Astrocyte (in vitro differentiated cells and primary cell): Measurements from ENCODE around the gene CD276. TPM values are rescaled to one million over a fixed set of nuclear protein-coding genes. Genes with fewer than 3 reads are reported as not detected.

Experiments
- DNase-seq: peaks from one replicate; pipeline ENCODE4 v3.0.0-alpha.2; 2010; ENCODE audit warnings: low read depth
- FAIRE-seq: peaks from 2 replicates; lab custom pipeline; 2011; peaks lifted over from hg19 to GRCh38; lab: Jason Lieb, UNC
- H2AFZ ChIP-seq: 2 replicates; pipeline ENCODE4 v1.6.0; 2012; ENCODE audit warnings: low read depth, low read length, inconsistent platforms
- H3K27ac ChIP-seq: 2 replicates; pipeline ENCODE4 v1.5.1; 2011; ENCODE audit warnings: low read depth, low read length, inconsistent platforms
- H3K27me3 ChIP-seq: 2 replicates; pipeline ENCODE4 v1.6.0; 2011; ENCODE audit warnings: low read length, inconsistent platforms; ENCODE audit not compliant: insufficient read depth
- H3K36me3 ChIP-seq: 2 replicates; pipeline ENCODE4 v1.5.1; 2011; ENCODE audit warnings: low read length, inconsistent platforms; ENCODE audit not compliant: insufficient read depth
- H3K4me1 ChIP-seq: 2 replicates; pipeline ENCODE4 v1.5.1; 2011; ENCODE audit warnings: low read length, inconsistent platforms; ENCODE audit not compliant: insufficient read depth
- H3K4me2 ChIP-seq: 2 replicates; pipeline ENCODE4 v1.6.0; 2012; ENCODE audit warnings: low read length, inconsistent platforms
- H3K4me3 ChIP-seq: 2 replicates; pipeline ENCODE4 v1.5.1; 2011; ENCODE audit warnings: low read depth, mild to moderate bottlenecking, low read length, inconsistent platforms; ENCODE audit not compliant: insufficient read depth
- H3K79me2 ChIP-seq: 2 replicates; pipeline ENCODE4 v1.6.0; 2012; ENCODE audit warnings: mild to moderate bottlenecking, low read length, inconsistent platforms; ENCODE audit not compliant: insufficient read depth
- H3K9ac ChIP-seq: 2 replicates; pipeline ENCODE4 v1.6.0; 2012; ENCODE audit warnings: mild to moderate bottlenecking, low read length, inconsistent platforms
- H3K9me3 ChIP-seq: 2 replicates; pipeline ENCODE4 v1.5.1; 2012; ENCODE audit warnings: low read depth, mild to moderate bottlenecking, low read length, inconsistent platforms; ENCODE audit not compliant: insufficient read depth
- H4K20me1 ChIP-seq: 2 replicates; pipeline ENCODE4 v1.6.0; 2012; ENCODE audit warnings: low read length, inconsistent platforms; ENCODE audit not compliant: insufficient read depth
- H3K27ac Mint-ChIP-seq: one replicate; pipeline ENCODE4 v1.8.0; 2021; ENCODE audit warnings: mild to moderate bottlenecking, mixed read lengths; ENCODE audit not compliant: unreplicated experiment
- H3K27me3 Mint-ChIP-seq: one replicate; pipeline ENCODE4 v1.8.0; 2021; ENCODE audit warnings: low read depth, mixed read lengths; ENCODE audit not compliant: unreplicated experiment
- H3K36me3 Mint-ChIP-seq: one replicate; pipeline ENCODE4 v1.8.0; 2021; ENCODE audit warnings: low read depth, mixed read lengths; ENCODE audit not compliant: unreplicated experiment
- H3K4me1 Mint-ChIP-seq: one replicate; pipeline ENCODE4 v1.8.0; 2021; ENCODE audit warnings: low read depth, mixed read lengths; ENCODE audit not compliant: unreplicated experiment
- H3K4me3 Mint-ChIP-seq: one replicate; pipeline ENCODE4 v1.8.0; 2021; ENCODE audit warnings: mild to moderate bottlenecking, moderate library complexity, mixed read lengths; ENCODE audit not compliant: unreplicated experiment
- H3K9me3 Mint-ChIP-seq: one replicate; pipeline ENCODE4 v1.8.0; 2021; ENCODE audit warnings: mild to moderate bottlenecking, mixed read lengths; ENCODE audit not compliant: unreplicated experiment
- EZH2 ChIP-seq: IDR thresholded peaks from 2 replicates; pipeline ENCODE4 v1.6.1; 2012; ENCODE audit warnings: mild to moderate bottlenecking, low read length, inconsistent platforms; ENCODE audit not compliant: insufficient read depth
- total RNA-seq: library from RNA; stranded (reverse); gene quantifications from 2 replicates; pipeline ENCODE4 v1.2.1, GENCODE V29; 2021
- TF ChIP-seq, protein P1 (sequence below): IDR thresholded peaks from 2 replicates; pipeline ENCODE4 v1.5.1; 2011; ENCODE audit warnings: low read depth, mild to moderate bottlenecking, inconsistent platforms, low read length, moderate library complexity; ENCODE audit not compliant: insufficient read depth

Gene CD276
- total RNA-seq, 1 donor from 2014 or later = 225 TPM

DNA sequence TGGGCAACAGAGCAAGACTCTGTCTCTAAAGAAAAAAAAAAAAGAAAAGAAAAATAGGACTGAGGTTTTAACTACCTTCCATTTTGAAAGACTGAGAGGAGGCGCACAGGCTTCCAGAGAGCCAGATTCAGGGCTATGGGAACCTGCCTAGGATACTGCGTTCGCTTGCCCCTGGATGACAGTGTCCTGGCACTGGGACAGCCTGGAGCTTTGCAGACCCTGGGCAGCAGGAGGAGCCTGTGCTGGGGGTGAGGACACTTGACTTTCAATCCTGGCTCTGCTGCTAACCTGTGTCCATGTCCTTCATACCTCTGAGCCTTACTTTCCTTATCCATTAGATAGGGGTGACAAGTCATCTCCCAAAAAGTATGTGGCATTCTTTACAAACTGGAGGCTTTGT lies 31.2 kb downstream of the CD276 start:
- H3K79me2 ChIP-seq = no peaks in the 10 kb centered on the region
- no peaks in the 10 kb centered on the region for H3K9me3 Mint-ChIP-seq
- no peaks in the 10 kb centered on the region for H3K9me3 ChIP-seq
- peaks cover 6% of the 10 kb centered on the region for H3K36me3 ChIP-seq
- H3K27me3 Mint-ChIP-seq = peaks cover 9% of the 10 kb centered on the region
- H3K4me1 ChIP-seq = no peaks in the 10 kb centered on the region
- H3K4me2 ChIP-seq = no peak overlapping the region
- no peak for TF ChIP-seq EZH2
- TF ChIP-seq, protein P1, sequence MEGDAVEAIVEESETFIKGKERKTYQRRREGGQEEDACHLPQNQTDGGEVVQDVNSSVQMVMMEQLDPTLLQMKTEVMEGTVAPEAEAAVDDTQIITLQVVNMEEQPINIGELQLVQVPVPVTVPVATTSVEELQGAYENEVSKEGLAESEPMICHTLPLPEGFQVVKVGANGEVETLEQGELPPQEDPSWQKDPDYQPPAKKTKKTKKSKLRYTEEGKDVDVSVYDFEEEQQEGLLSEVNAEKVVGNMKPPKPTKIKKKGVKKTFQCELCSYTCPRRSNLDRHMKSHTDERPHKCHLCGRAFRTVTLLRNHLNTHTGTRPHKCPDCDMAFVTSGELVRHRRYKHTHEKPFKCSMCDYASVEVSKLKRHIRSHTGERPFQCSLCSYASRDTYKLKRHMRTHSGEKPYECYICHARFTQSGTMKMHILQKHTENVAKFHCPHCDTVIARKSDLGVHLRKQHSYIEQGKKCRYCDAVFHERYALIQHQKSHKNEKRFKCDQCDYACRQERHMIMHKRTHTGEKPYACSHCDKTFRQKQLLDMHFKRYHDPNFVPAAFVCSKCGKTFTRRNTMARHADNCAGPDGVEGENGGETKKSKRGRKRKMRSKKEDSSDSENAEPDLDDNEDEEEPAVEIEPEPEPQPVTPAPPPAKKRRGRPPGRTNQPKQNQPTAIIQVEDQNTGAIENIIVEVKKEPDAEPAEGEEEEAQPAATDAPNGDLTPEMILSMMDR = no peak
- H3K4me1 Mint-ChIP-seq = no peaks in the 10 kb centered on the region
- no peak overlapping the region for H3K4me3 ChIP-seq
- no peak overlapping the region for H3K4me3 Mint-ChIP-seq
- peaks cover 12% of the 10 kb centered on the region for H3K36me3 Mint-ChIP-seq
- FAIRE-seq (no peak), DNase-seq (no peak)
- H3K9ac ChIP-seq = no peak overlapping the region
- no peak overlapping the region for H3K27ac ChIP-seq
- H2AFZ ChIP-seq = no peak overlapping the region
- no peaks in the 10 kb centered on the region for H3K27me3 ChIP-seq
- peaks cover 25% of the 10 kb centered on the region for H4K20me1 ChIP-seq
- H3K27ac Mint-ChIP-seq = no peak overlapping the region

DNA sequence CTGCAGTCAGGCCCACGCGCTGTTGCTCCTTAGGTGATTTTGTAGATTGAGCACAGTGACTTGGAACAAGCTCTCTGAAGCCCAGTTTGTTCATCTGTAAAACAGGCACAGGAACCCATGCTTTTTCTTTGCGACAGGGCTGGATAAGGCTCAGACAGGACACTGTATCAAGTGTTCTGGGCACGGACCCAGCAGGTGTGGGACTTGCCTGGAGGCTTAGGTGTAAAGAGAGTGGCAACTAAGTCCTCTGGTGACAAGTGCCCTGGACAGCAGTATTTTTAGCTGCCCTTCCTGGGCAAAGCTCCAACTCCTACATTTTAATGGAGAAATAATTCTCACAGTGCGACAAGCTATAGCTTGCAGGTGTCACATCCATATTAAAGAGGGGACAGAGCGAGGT lies 32.2 kb downstream of the CD276 start:
- H3K9me3 Mint-ChIP-seq = no peaks in the 10 kb centered on the region
- Histone ChIP-seq H3K27me3 (no peaks in the 10 kb centered on the region), H3K9ac (no peak overlapping the region), H3K4me1 (no peaks in the 10 kb centered on the region), H3K4me2 (no peak overlapping the region), H3K9me3 (no peaks in the 10 kb centered on the region), H3K4me3 (no peak overlapping the region), H2AFZ (no peak overlapping the region), H4K20me1 (peaks cover 21% of the 10 kb centered on the region), H3K36me3 (peaks cover 6% of the 10 kb centered on the region), H3K27ac (no peak overlapping the region), H3K79me2 (no peaks in the 10 kb centered on the region)
- no peak overlapping the region for H3K4me3 Mint-ChIP-seq
- H3K27me3 Mint-ChIP-seq = peaks cover 16% of the 10 kb centered on the region
- no peak for TF ChIP-seq EZH2
- TF ChIP-seq, protein P1 = no peak
- no peak for DNase-seq
- FAIRE-seq = no peak
- no peaks in the 10 kb centered on the region for H3K4me1 Mint-ChIP-seq
- no peak overlapping the region for H3K27ac Mint-ChIP-seq
- H3K36me3 Mint-ChIP-seq = peaks cover 12% of the 10 kb centered on the region

DNA sequence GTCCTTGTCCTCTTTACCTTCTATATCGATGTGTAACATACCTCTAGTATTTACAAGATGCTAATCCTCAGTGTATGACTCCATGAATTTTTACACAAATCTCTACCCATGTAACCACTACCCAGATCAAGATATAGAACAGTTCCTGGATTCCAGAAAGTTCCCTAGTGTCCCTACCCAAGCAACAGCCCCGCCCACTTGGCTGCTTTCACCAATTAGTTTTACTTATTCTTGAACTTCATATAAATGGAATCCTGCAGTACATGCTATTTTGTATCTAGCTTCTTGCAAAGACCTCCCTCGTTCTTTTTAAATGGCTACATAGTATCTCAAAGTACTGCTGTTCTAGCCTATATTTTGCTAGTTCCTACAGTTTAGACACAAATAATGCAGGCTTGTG lies 33.0 kb downstream of the CD276 start:
- Histone ChIP-seq H3K36me3 (peaks cover 6% of the 10 kb centered on the region), H2AFZ (no peak overlapping the region), H3K9ac (no peak overlapping the region), H3K9me3 (no peaks in the 10 kb centered on the region), H3K79me2 (no peaks in the 10 kb centered on the region), H3K27me3 (no peaks in the 10 kb centered on the region), H3K4me1 (no peaks in the 10 kb centered on the region), H3K4me3 (no peak overlapping the region), H4K20me1 (peaks cover 17% of the 10 kb centered on the region), H3K4me2 (no peak overlapping the region), H3K27ac (no peak overlapping the region)
- TF ChIP-seq, protein P1 = no peak
- TF ChIP-seq EZH2 = no peak
- peaks cover 18% of the 10 kb centered on the region for H3K27me3 Mint-ChIP-seq
- peaks cover 12% of the 10 kb centered on the region for H3K36me3 Mint-ChIP-seq
- no peaks in the 10 kb centered on the region for H3K4me1 Mint-ChIP-seq
- no peak overlapping the region for H3K4me3 Mint-ChIP-seq
- DNase-seq (no peak), FAIRE-seq (no peak)
- no peak overlapping the region for H3K27ac Mint-ChIP-seq
- no peaks in the 10 kb centered on the region for H3K9me3 Mint-ChIP-seq
